Vagina (tissue), 2 donors: ENCODE data around the gene TOP3B.

Source experiments
- CTCF ChIP-seq, 3 experiments: fragments of 450-650 bp in 2 of 3; fragments of 200-600 bp in 1 of 3; sonication (generic) in 1 of 3; IDR thresholded peaks; one replicate each; pipeline ENCODE4 v1.5.1; 2017 to 2019; ENCODE audit warnings: antibody characterized with exemption in 3 of 3, mild to moderate bottlenecking in 2 of 3, moderate library complexity in 2 of 3
- POLR2A ChIP-seq, 2 donors: fragments of 450-650 bp; IDR thresholded peaks; one replicate each; pipeline ENCODE4 v1.6.1; 2017; ENCODE audit warnings: antibody characterized with exemption in 2 of 2, mild to moderate bottlenecking in 2 of 2, moderate library complexity in 2 of 2
- POLR2AphosphoS5 ChIP-seq, 2 donors: sonication (generic); formaldehyde crosslinking; IDR thresholded peaks; one replicate each; pipeline ENCODE4 v1.9.0; 2017; ENCODE audit warnings: antibody characterized with exemption in 2 of 2, mild to moderate bottlenecking in 2 of 2, low read depth in 1 of 2; ENCODE audit not compliant: insufficient read depth in 1 of 2

GRCh38 chr22:21998595-21999247 lies 16.1 kb upstream of the TOP3B start:
- TF ChIP-seq POLR2A (IDR thresholded peaks at IDR 0.05) (no peak), CTCF (IDR thresholded peaks at IDR 0.05) (no peak), POLR2AphosphoS5 (IDR thresholded peaks at IDR 0.05; ENCODE audit: insufficient read depth in 1 of 2, low read depth in 1 of 2) (no peak)
